IMR-90 (cell line): Measurements from ENCODE around the gene MCAM.

ENCODE experiments used
- POLR2A ChIP-seq: IDR thresholded peaks from 2 replicates; pipeline ENCODE4 v1.6.1; 2012; ENCODE audit warnings: mild to moderate bottlenecking, low read depth, low read length
- RAD21 ChIP-seq: IDR thresholded peaks from 2 replicates; pipeline ENCODE4 v1.6.1; 2012; ENCODE audit warnings: low read length, improper control_type of control experiment

DNA sequence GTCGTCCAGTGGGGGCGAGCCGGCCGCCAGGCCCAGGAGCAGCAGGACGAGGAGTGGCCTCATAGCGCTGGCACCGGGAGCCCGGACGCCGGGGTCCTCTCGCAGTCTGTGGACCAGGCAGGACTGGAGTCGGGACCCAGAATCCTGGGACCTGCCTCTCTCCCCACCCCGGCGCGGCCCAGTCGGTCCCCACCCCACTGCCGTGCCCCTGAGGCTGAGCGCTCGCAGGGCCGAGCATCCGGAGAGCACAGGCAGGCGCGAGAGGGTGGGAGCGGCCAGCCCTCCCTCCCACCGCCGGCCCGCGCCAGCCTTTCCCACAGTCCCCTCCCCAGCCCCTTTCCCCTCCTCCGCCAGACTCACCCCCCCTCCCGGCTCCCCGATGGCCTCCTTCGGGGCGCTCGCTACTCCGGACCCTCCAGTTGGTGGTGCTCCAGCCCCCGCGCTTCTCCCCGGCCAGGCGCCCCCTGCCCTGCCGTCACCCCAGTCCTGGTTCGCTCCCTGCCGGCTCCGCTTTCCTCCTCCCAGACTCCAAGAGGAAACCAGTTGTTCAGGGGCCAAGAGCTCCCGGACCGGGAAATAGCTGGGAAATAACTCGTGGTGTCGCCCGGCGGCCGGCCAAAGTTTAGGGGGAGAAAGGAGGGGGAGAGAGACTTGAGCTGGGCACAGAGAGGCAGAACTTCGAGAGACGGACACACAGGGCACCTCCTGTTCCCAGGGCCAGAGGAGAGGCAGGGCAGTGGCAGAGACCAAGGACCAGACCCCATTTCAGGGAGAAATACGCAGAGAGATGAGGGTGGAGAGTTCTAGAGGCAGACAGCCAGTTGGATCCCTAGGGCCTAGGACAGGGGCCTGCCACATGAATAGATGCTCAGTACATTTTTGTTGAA lies 23.6 kb upstream of the MCAM start, which contains the start of gene C1QTNF5:
- TF ChIP-seq POLR2A (no peak), RAD21 (no peak)
